OCI-LY7 (cell line): ENCODE results near the gene PTPRM.

Experiments
- CTCF ChIP-seq: fragments of 200-600 bp; sonication (generic); conservative IDR thresholded peaks from 2 replicates; pipeline ENCODE4 v1.5.1; 2014; ENCODE audit warnings: mild to moderate bottlenecking, antibody characterized with exemption, low read length, moderate library complexity, mixed read lengths
- EZH2phosphoT487 ChIP-seq: fragments of 200-600 bp; sonication (generic); IDR thresholded peaks from 2 replicates; pipeline ENCODE4 v1.6.1; 2018; ENCODE audit warnings: low read depth, borderline replicate concordance, mild to moderate bottlenecking, mixed run types, antibody characterized with exemption, low read length, moderate library complexity, mixed read lengths

GRCh38 chr18:7840411-7840810 is 273.3 kb downstream of the PTPRM start:
- TF ChIP-seq CTCF = no peak
- no peak for TF ChIP-seq EZH2phosphoT487
